ENCODE data around the gene PATJ. TPM values are rescaled to one million over a fixed set of nuclear protein-coding genes. Genes with fewer than 3 reads are reported as not detected.

PATJ gene
- 11.0 and 11.1 TPM in 2 replicates for total RNA-seq

GRCh38 chr1:61741711-61742619, at the start of gene PATJ:
TSS of gene PATJ (plus strand) at chr1:61742480. CDS start at chr1:61762893, 20,413 bp downstream.

GRCh38 chr1:61724813-61725694, 17.2 kb upstream of the PATJ start, which contains the start of gene TM2D1:
TSS of gene TM2D1 (minus strand) at chr1:61725141. CDS start at chr1:61725120, 21 bp downstream.

GRCh38 chr1:62194651-62195544, 452.6 kb downstream of the PATJ start, which contains the start of gene L1TD1:
TSS of gene L1TD1 (plus strand) at chr1:62194849. CDS start at chr1:62206629, 11,780 bp downstream.

Small RNA genes within 50 kb of the gene (small RNA-seq; reads per million reads assigned to genes)
- not detected for gene LAMTOR5P1
- gene MIR3116-1 = not detected
- not detected for gene RN7SL180P
- gene RNU6-1177P = not detected
- not detected for gene RNU6-414P

Other genes with a start within 250 kb of the PATJ start
- gene TM2D1, start 17.3 kb upstream of the PATJ start, total RNA-seq = 29.4 and 40.7 TPM in 2 replicates

All from hair follicle dermal papilla cell (primary cell).